HCT116 (cell line): ENCODE measurements around the gene GNG7. TPM values are rescaled to one million over a fixed set of nuclear protein-coding genes. Genes with fewer than 3 reads are reported as not detected.

Source experiments
- ATAC-seq: fragments of 200-7000 bp; cut with Tn5 transposase; 2 replicates; pipeline ENCODE4 v1.9.1; 2020; ENCODE audit warnings: mild to moderate bottlenecking, moderate library complexity
- BruUV-seq: library from RNA; stranded (reverse); fragments of 400-500 nt; replicated peaks from 2 replicates; lab custom pipeline; 2021; lab: Mats Ljungman, UMichigan
- CTCF ChIA-PET: fragments of 300-600 bp; sonication (Branson Sonifier 250); formaldehyde crosslinking; loops from one replicate; lab custom pipeline; 2021; ENCODE audit warnings: antibody characterized with exemption; lab: Charles Lee
- POLR2A ChIA-PET: fragments of 300-600, 350-600 bp; sonication (Branson Sonifier 250); formaldehyde crosslinking; loops from one replicate; lab custom pipeline; 2021; ENCODE audit warnings: antibody characterized with exemption; lab: Charles Lee
- RAD21 ChIA-PET, 2 experiments: fragments of 300-600 bp; sonication (Branson Sonifier 250); formaldehyde crosslinking; loops; one replicate each; lab custom pipeline; 2023; ENCODE audit warnings: low total read pairs in 2 of 2; ENCODE audit not compliant: uncharacterized antibody in 2 of 2, unreplicated experiment in 2 of 2, low non-redundant PET in 1 of 2; lab: Charles Lee
- DNase-seq: peaks from one replicate; pipeline ENCODE4 v3.0.0-alpha.2; 2010; ENCODE audit warnings: low read depth, low spot score
- H2AFZ ChIP-seq: fragments of 200-600 bp; shearing (Covaris generic), sonication (generic); 2 replicates; pipeline ENCODE4 v1.6.1; 2017; ENCODE audit warnings: low read depth, mixed run types, mixed read lengths, antibody characterized with exemption, low read length; ENCODE audit not compliant: poor library complexity, severe bottlenecking
- H3K27ac ChIP-seq: 2 replicates; pipeline ENCODE4 v1.5.1; 2012; ENCODE audit warnings: low read depth, low read length
- H3K27me3 ChIP-seq: fragments of 200-600 bp; sonication (generic); 2 replicates; pipeline ENCODE4 v1.6.1; 2016; ENCODE audit warnings: mixed run types, low read length, mixed read lengths; ENCODE audit not compliant: insufficient read depth
- H3K36me3 ChIP-seq, 2 experiments: fragments of 200-500 bp in 1 of 2; fragments of 200-600 bp in 1 of 2; sonication (Bioruptor generic) in 1 of 2; sonication (generic) in 1 of 2; 2 replicates each; pipeline versions ENCODE4 v1.5.1 to v1.6.1; 2014 to 2016; ENCODE audit warnings: low read length in 2 of 2, inconsistent platforms in 1 of 2, mixed read lengths in 1 of 2, mixed run types in 1 of 2; ENCODE audit not compliant: insufficient read depth in 2 of 2, control insufficient read depth in 1 of 2
- H3K4me1 ChIP-seq, 2 experiments: fragments of 200-600 bp in 1 of 2; sonication (generic) in 1 of 2; 2 replicates each; pipeline versions ENCODE4 v1.5.1 to v1.6.1; 2012 to 2017; ENCODE audit warnings: low read length in 2 of 2, inconsistent platforms in 1 of 2, mild to moderate bottlenecking in 1 of 2, mixed read lengths in 1 of 2, mixed run types in 1 of 2, moderate library complexity in 1 of 2; ENCODE audit not compliant: insufficient read depth in 2 of 2, control insufficient read depth in 1 of 2
- H3K4me2 ChIP-seq: fragments of 200-600 bp; sonication (generic); 2 replicates; pipeline ENCODE4 v1.6.1; 2017; ENCODE audit warnings: mixed run types, low read length, mixed read lengths
- H3K4me3 ChIP-seq, 2 experiments: fragments of 200-600 bp in 1 of 2; sonication (generic) in 1 of 2; replicated peaks in 1 of 2; 2 replicates each; pipeline ENCODE4 v1.5.1; 2011 to 2016; ENCODE audit warnings: low read length in 2 of 2, control low read depth in 1 of 2, low read depth in 1 of 2, mild to moderate bottlenecking in 1 of 2, mixed read lengths in 1 of 2, mixed run types in 1 of 2
- H3K79me2 ChIP-seq: fragments of 200-600 bp; sonication (generic); 2 replicates; pipeline ENCODE4 v1.6.1; 2017; ENCODE audit warnings: mild to moderate bottlenecking, mixed run types, low read length, moderate library complexity, mixed read lengths; ENCODE audit not compliant: insufficient read depth
- H3K9ac ChIP-seq: fragments of 200-600 bp; sonication (generic); 2 replicates; pipeline ENCODE4 v1.6.1; 2016; ENCODE audit warnings: low read length, mixed read lengths
- H3K9me2 ChIP-seq: fragments of 200-600 bp; sonication (generic), shearing (Covaris generic); 2 replicates; pipeline ENCODE4 v1.6.1; 2017; ENCODE audit warnings: mixed run types, mild to moderate bottlenecking, moderate library complexity; ENCODE audit not compliant: insufficient read depth
- H3K9me3 ChIP-seq, 2 experiments: fragments of 200-500 bp in 1 of 2; fragments of 200-600 bp in 1 of 2; sonication (Bioruptor generic) in 1 of 2; sonication (generic) in 1 of 2; 2 replicates each; pipeline ENCODE4 v1.6.1; 2014 to 2017; ENCODE audit warnings: low read length in 2 of 2, mixed read lengths in 2 of 2, inconsistent platforms in 1 of 2, low read depth in 1 of 2, mild to moderate bottlenecking in 1 of 2, mixed run types in 1 of 2, moderate library complexity in 1 of 2; ENCODE audit not compliant: control insufficient read depth in 1 of 2, insufficient read depth in 1 of 2
- H4K20me1 ChIP-seq: fragments of 200-600 bp; sonication (generic), shearing (Covaris generic); 2 replicates; pipeline ENCODE4 v1.6.1; 2017; ENCODE audit warnings: mixed run types, mild to moderate bottlenecking, moderate library complexity; ENCODE audit not compliant: insufficient read depth
- ATF3 ChIP-seq: IDR thresholded peaks from 2 replicates; pipeline ENCODE4 v1.6.1; 2012
- EGR1 ChIP-seq: IDR thresholded peaks from 2 replicates; pipeline ENCODE4 v1.6.1; 2012; ENCODE audit warnings: low read depth
- ELF1 ChIP-seq: IDR thresholded peaks from 2 replicates; pipeline ENCODE4 v1.6.1; 2012; ENCODE audit warnings: low read depth, borderline replicate concordance
- EZH2 ChIP-seq: fragments of 200-600 bp; sonication (generic); IDR thresholded peaks from 2 replicates; pipeline ENCODE4 v1.6.1; 2017; ENCODE audit warnings: antibody characterized with exemption, mixed run types
- JUND ChIP-seq: IDR thresholded peaks from 2 replicates; pipeline ENCODE4 v1.6.1; 2012
- POLR2AphosphoS5 ChIP-seq: IDR thresholded peaks from 2 replicates; pipeline ENCODE4 v1.6.1; 2011; ENCODE audit warnings: mild to moderate bottlenecking, low read depth, low read length, moderate library complexity
- RAD21 ChIP-seq: IDR thresholded peaks from 2 replicates; pipeline ENCODE4 v1.6.1; 2012; ENCODE audit warnings: low read depth, mild to moderate bottlenecking
- REST ChIP-seq: IDR thresholded peaks from 2 replicates; pipeline ENCODE4 v1.6.1; 2012; ENCODE audit warnings: low read depth
- SIN3A ChIP-seq: IDR thresholded peaks from 2 replicates; pipeline ENCODE4 v1.6.1; 2012; ENCODE audit warnings: low read depth
- SP1 ChIP-seq: IDR thresholded peaks from 2 replicates; pipeline ENCODE4 v1.6.1; 2012; ENCODE audit warnings: low read depth
- SRF ChIP-seq: IDR thresholded peaks from 2 replicates; pipeline ENCODE4 v1.6.1; 2012; ENCODE audit warnings: low read depth
- TCF7L2 ChIP-seq: IDR thresholded peaks from 2 replicates; pipeline ENCODE4 v1.7.0; 2011; ENCODE audit warnings: borderline replicate concordance, inconsistent platforms; ENCODE audit not compliant: insufficient read depth, insufficient read length; ENCODE audit errors: extremely low read depth
- ZNF274 ChIP-seq: fragments of 200-500 bp; sonication (Bioruptor generic); IDR thresholded peaks from 2 replicates; pipeline ENCODE4 v1.6.1; 2014; ENCODE audit warnings: mild to moderate bottlenecking, low read depth, low read length, inconsistent platforms
- intact Hi-C: fragments of 100-400 bp; cut with micrococcal nuclease; formaldehyde crosslinking; loops from 2 replicates; pipeline ENCODE4 v1.10.0; 2022
- total RNA-seq: library from RNA; stranded (reverse); gene quantifications from one replicate; pipeline ENCODE4 v1.2.1, GENCODE V29; 2021; ENCODE audit not compliant: unreplicated experiment
- TF ChIP-seq, protein P1 (sequence below), 3 experiments: fragments of 200-600 bp in 1 of 3; sonication (generic) in 1 of 3; IDR thresholded peaks in 2 of 3; conservative IDR thresholded peaks in 1 of 3; 2 replicates each; pipeline ENCODE4 v1.5.1; 2012 to 2017; ENCODE audit warnings: low read depth in 2 of 3, low read length in 2 of 3, antibody characterized with exemption in 1 of 3, borderline replicate concordance in 1 of 3, control low read depth in 1 of 3, mild to moderate bottlenecking in 1 of 3, mixed read lengths in 1 of 3, mixed run types in 1 of 3, moderate library complexity in 1 of 3; ENCODE audit not compliant: insufficient read depth in 1 of 3
- TF ChIP-seq, protein P2 (sequence below): IDR thresholded peaks from 2 replicates; pipeline ENCODE4 v1.6.1; 2012

GNG7 gene
- total RNA-seq, 1 experiment from 2014 or later, result 11.3 TPM

DNA sequence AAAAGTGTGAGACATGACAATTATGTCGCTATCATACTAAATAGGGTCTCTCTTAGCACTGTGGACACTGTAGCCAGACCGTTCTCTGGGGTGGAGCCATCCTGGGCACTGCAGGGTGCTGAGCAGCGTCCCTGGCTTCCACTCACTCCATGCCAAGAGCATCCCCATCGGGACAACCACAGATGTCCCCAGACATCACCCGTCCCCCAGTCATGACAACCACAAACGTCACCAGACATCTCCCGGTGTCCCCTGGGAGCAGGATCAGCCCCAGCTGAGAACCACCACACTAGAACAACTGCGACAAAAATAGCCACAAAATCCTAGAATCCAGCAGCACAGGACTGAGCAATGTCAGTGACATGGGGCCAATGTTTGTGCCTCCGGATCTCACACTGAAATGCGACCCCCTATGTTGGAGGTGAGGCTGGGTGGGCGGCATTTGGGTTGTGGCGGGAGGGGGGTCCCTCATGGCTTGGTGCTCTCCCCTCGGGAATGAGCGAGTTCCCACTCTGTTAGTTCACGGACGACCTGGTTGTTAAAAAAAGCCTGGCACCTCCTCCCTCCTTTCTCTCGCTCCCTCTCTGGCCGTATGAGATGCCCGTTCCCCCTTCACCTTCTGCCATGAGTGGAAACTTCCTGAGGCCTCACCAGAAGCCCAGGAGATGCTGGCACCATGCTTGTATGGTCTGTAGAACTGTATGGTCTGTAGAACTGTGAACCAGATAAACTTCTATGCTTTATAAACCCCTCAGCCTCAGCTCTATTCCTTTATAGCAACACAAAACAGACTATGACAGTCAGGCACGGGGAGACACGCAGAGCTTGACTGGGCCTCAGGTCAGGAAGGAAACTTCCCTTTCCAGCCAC lies 132.7 kb downstream of the GNG7 start (continued):
- TF ChIP-seq, protein P1, sequence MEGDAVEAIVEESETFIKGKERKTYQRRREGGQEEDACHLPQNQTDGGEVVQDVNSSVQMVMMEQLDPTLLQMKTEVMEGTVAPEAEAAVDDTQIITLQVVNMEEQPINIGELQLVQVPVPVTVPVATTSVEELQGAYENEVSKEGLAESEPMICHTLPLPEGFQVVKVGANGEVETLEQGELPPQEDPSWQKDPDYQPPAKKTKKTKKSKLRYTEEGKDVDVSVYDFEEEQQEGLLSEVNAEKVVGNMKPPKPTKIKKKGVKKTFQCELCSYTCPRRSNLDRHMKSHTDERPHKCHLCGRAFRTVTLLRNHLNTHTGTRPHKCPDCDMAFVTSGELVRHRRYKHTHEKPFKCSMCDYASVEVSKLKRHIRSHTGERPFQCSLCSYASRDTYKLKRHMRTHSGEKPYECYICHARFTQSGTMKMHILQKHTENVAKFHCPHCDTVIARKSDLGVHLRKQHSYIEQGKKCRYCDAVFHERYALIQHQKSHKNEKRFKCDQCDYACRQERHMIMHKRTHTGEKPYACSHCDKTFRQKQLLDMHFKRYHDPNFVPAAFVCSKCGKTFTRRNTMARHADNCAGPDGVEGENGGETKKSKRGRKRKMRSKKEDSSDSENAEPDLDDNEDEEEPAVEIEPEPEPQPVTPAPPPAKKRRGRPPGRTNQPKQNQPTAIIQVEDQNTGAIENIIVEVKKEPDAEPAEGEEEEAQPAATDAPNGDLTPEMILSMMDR (IDR thresholded peaks at IDR 0.05 in 2 of 3, conservative IDR thresholded peaks at IDR 0.05 in 1 of 3; ENCODE audit: borderline replicate concordance in 1 of 3, insufficient read depth in 1 of 3, low read depth in 2 of 3, low read length in 2 of 3), result no peak
- TF ChIP-seq TCF7L2 (no peak), JUND (no peak)
- TF ChIP-seq, protein P2, sequence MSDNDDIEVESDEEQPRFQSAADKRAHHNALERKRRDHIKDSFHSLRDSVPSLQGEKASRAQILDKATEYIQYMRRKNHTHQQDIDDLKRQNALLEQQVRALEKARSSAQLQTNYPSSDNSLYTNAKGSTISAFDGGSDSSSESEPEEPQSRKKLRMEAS, result no peak

GRCh38 chr19:2567996-2568395 lies 134.5 kb downstream of the GNG7 start:
- ChIA-PET POLR2A (no interaction called here), RAD21 (no interaction called here)
- TF ChIP-seq REST (no peak), SRF (no peak), RAD21 (no peak), ATF3 (no peak), EZH2 (no peak), POLR2AphosphoS5 (no peak), SP1 (no peak), SIN3A (no peak), EGR1 (no peak), ELF1 (no peak), ZNF274 (no peak)
- TF ChIP-seq, protein P1 (IDR thresholded peaks at IDR 0.05 in 2 of 3, conservative IDR thresholded peaks at IDR 0.05 in 1 of 3; ENCODE audit: borderline replicate concordance in 1 of 3, insufficient read depth in 1 of 3, low read depth in 2 of 3, low read length in 2 of 3), result no peak
- TF ChIP-seq, protein P2, result no peak

More at GRCh38 chr19:2567996-2568395, 134.5 kb downstream of the GNG7 start:
- Histone ChIP-seq H3K4me3 (no peak overlapping the region), H3K4me1 (no peaks in the 10 kb centered on the region), H2AFZ (no peak overlapping the region), H3K79me2 (no peaks in the 10 kb centered on the region), H3K9me3 (0 out of 4 replicates have a peak, but pooled peaks cover 0 to 2% of the 10 kb centered on the region in 2 experiments), H3K9ac (no peak overlapping the region), H3K36me3 (no peaks in the 10 kb centered on the region), H3K9me2 (no peaks in the 10 kb centered on the region), H4K20me1 (no peaks in the 10 kb centered on the region), H3K27ac (no peak overlapping the region), H3K4me2 (no peak overlapping the region), H3K27me3 (no peaks in the 10 kb centered on the region)
- no TSS peak for BruUV-seq
- DNase-seq (no peak), ATAC-seq (no peak)
- intact Hi-C loops, result no loop called here
- CTCF ChIA-PET, result no interaction called here
